ENCODE measurements around the gene ZNF146. TPM values are rescaled to one million over a fixed set of nuclear protein-coding genes. Genes with fewer than 3 reads are reported as not detected.
"Not testable (repeated sequence)": the region's sequence is repeated elsewhere in the genome, so short reads cannot be mapped to it uniquely, and the experiment has no call there.

The ZNF146 gene
- total RNA-seq, 1 donor = 107 TPM

DNA sequence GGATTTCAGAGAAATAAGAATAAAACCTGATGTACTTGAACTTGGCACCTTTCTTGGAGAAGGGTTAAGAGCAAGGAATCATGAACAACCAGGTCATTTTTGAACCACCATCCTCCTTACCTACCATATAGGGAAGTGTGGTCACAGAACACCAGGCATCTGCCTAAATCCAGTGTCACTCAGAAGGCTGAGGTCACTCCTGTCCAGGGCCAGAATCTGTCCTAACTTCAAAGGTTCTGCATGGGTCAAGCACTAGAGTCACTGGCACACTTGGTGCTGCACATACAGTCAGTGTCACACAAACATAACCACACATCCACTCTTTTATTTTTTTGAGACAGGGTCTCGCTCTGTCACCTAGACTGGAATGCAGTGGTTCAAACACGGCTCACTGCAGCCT, 2.0 kb upstream of the ZNF146 start:
- TF ChIP-seq CTCF (IDR thresholded peaks at IDR 0.05; ENCODE audit: insufficient read depth, low read length) = no peak
- DNase-seq (ENCODE audit: low read depth) = no peak
- H3K4me3 ChIP-seq (ENCODE audit: low read depth, low read length) = no peak overlapping the region

DNA sequence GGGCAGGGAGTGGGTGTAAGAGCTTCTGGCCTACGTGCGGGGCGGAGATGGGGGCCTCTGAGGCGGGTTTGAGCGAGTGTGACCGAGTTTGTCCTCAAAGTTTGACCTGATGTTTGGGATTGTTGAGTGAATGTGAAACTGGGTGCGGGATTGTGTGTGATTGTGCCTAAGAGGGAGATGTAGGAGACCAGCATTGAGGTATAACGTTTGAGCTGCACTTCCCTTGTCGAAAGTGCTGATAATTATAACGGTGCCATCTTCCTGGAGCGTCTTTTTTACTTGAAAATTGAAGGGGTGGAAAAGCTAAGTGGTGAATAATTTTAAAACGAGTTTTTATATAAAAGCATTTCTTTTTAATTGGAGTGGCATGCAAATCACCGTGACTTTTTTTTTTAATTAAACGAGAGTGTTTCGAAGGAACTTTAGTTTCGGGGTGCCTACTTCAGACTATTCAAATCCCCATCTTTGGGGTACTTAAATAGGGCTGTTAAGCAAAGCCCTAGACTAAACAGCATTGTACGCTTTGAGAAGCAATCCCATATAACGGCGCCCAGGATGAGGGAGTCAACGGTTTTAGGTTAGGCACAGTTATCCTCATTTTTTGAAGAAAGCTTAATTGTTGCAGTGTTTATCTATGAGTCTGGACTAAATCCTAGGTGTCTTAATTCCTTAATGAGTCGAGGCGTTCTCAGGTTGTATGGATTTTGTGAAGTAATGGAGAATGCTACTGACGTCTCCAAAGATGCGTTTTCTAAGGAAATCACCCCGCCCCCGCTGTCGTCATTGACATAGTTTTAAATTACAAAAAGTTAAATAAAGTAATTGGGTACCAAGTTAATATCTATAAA, 594 bp downstream of the ZNF146 start:
- no peak for TF ChIP-seq CTCF (IDR thresholded peaks at IDR 0.05; ENCODE audit: insufficient read depth, low read length)
- peak; percentile 45 for DNase-seq (ENCODE audit: low read depth)
- peak overlapping the region; percentile 100 for H3K4me3 ChIP-seq (ENCODE audit: low read depth, low read length)

GRCh38 chr19:36221474-36221873, 6.6 kb downstream of the ZNF146 start:
- H3K4me3 ChIP-seq (ENCODE audit: low read depth, low read length) = no peak overlapping the region
- DNase-seq (ENCODE audit: low read depth) = no peak
- no peak for TF ChIP-seq CTCF (IDR thresholded peaks at IDR 0.05; ENCODE audit: insufficient read depth, low read length)

GRCh38 chr19:36222503-36222902, 7.6 kb downstream of the ZNF146 start:
- no peak for TF ChIP-seq CTCF (IDR thresholded peaks at IDR 0.05; ENCODE audit: insufficient read depth, low read length)
- H3K4me3 ChIP-seq (ENCODE audit: low read depth, low read length) = no peak overlapping the region
- DNase-seq (ENCODE audit: low read depth) = no peak

DNA sequence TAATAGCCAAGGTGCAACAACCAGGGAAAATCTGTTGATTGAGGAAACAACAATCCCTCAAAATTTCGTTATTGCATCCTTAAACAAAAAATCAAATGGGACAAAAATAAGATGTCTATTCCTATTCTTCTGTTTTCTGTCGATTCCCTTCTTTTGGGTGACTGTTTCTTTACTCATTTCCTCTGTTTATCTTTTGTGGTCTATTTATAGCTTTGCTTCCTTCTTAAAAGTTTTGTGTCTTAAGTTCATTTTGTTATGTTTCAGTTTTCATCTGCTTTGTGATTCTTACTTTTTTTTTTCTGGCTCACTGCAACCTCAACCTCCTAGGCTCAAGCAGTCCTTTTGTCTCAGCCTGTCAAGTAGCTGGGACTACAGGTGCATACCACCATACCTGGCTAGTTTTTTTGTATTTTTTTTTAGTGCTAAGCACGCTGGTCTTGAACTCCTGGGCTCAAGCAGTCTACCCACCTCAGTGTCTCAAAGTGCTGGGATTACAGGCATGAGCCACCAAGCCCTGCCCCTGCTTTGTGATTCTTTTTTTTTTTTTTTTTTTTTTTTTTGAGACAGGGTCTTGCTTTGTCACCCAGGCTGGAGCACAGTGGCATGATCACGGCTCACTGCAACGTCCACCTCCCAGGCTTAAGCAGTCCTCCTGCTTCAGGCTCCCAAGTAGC, 10.4 kb downstream of the ZNF146 start:
- H3K4me3 ChIP-seq (ENCODE audit: low read depth, low read length) = peak overlapping the region; percentile 10
- no peak for TF ChIP-seq CTCF (IDR thresholded peaks at IDR 0.05; ENCODE audit: insufficient read depth, low read length)
- peak; percentile 63 for DNase-seq (ENCODE audit: low read depth)

GRCh38 chr19:36233626-36234025, 18.7 kb downstream of the ZNF146 start:
- not testable (repeated sequence) for H3K4me3 ChIP-seq (ENCODE audit: low read depth, low read length); DNase-seq (ENCODE audit: low read depth)

DNA sequence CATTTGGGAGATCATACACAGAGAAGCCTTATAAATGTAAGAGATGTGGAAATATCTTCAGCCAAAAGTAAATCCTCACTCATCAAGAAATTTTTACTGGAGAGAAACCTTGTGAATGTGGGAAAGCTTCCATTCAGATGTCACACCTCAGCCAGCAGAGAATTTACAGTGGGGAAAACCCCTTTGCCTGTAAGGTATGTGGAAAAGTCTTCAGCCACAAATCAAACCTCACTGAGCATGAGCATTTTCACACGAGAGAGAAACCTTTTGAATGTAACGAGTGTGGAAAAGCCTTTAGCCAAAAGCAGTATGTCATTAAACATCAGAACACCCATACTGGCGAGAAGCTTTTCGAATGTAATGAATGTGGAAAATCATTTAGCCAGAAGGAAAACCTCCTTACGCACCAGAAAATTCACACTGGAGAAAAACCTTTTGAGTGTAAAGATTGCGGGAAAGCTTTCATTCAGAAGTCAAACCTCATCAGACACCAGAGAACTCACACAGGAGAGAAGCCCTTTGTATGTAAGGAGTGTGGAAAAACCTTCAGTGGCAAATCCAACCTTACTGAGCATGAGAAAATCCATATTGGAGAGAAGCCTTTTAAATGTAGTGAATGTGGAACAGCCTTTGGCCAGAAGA, 21.5 kb downstream of the ZNF146 start:
- no peak for TF ChIP-seq CTCF (IDR thresholded peaks at IDR 0.05; ENCODE audit: insufficient read depth, low read length)
- no peak overlapping the region for H3K4me3 ChIP-seq (ENCODE audit: low read depth, low read length)
- no peak for DNase-seq (ENCODE audit: low read depth)

Measured in fibroblast of the aortic adventitia (primary cell).